ENCODE results near the gene KRT84.
A peak's percentile ranks its signal among the peaks of the same experiment; 100 is the strongest.
"Not testable (repeated sequence)": the region's sequence is repeated elsewhere in the genome, so short reads cannot be mapped to it uniquely, and the experiment has no call there.

KRT84 gene

GRCh38 chr12:52359621-52360061 lies 25.8 kb downstream of the KRT84 start:
- DNase-seq, result no peak

- no peak for DNase-seq
These were observed 26.7 kb downstream of the KRT84 start for GRCh38 chr12:52358575-52359350.

- no peak for DNase-seq
These were observed 28.5 kb downstream of the KRT84 start for GRCh38 chr12:52356762-52357580.

GRCh38 chr12:52356031-52356761 lies 29.3 kb downstream of the KRT84 start:
- DNase-seq, result no peak

- DNase-seq, result no peak
These were observed 30.3 kb downstream of the KRT84 start for GRCh38 chr12:52355176-52355575.

GRCh38 chr12:52354200-52354599 lies 31.3 kb downstream of the KRT84 start:
- DNase-seq, result no peak

GRCh38 chr12:52353766-52354165 lies 31.7 kb downstream of the KRT84 start:
- DNase-seq, result no peak

- DNase-seq, result no peak
These were observed 32.5 kb downstream of the KRT84 start for GRCh38 chr12:52352951-52353350.

GRCh38 chr12:52351196-52352059 lies 34.0 kb downstream of the KRT84 start:
- DNase-seq, result peak; percentile 59 to 66

- no peak for DNase-seq
These were observed 34.7 kb downstream of the KRT84 start for GRCh38 chr12:52350786-52351185.

GRCh38 chr12:52350021-52350620 lies 35.3 kb downstream of the KRT84 start:
- no peak for DNase-seq

- no peak for DNase-seq
These were observed 36.3 kb downstream of the KRT84 start for GRCh38 chr12:52349196-52349595.

- no peak for DNase-seq
These were observed 37.6 kb downstream of the KRT84 start for GRCh38 chr12:52347551-52348510.

GRCh38 chr12:52347016-52347415 lies 38.4 kb downstream of the KRT84 start:
- no peak for DNase-seq

GRCh38 chr12:52346593-52346992 lies 38.9 kb downstream of the KRT84 start:
- DNase-seq, result no peak

- DNase-seq, result not testable (repeated sequence)
These were observed 40.4 kb downstream of the KRT84 start for GRCh38 chr12:52345041-52345440.

GRCh38 chr12:52344111-52344510 lies 41.3 kb downstream of the KRT84 start:
- no peak for DNase-seq

GRCh38 chr12:52343550-52343949 lies 41.9 kb downstream of the KRT84 start:
- no peak for DNase-seq

GRCh38 chr12:52342781-52343490 lies 42.5 kb downstream of the KRT84 start:
- DNase-seq, result no peak

GRCh38 chr12:52341066-52341580 lies 44.3 kb downstream of the KRT84 start:
- DNase-seq, result no peak
